DND-41 (cell line): ENCODE data around the gene RPL36AL.

Experiments used
- CTCF ChIP-seq: IDR thresholded peaks from 2 replicates; pipeline ENCODE4 v1.5.1; 2012; ENCODE audit warnings: borderline replicate concordance, low read length, moderate library complexity, mild to moderate bottlenecking; ENCODE audit not compliant: poor library complexity, severe bottlenecking; ENCODE audit errors: extremely low read depth
- EZH2 ChIP-seq: IDR thresholded peaks from 3 replicates; pipeline ENCODE4 v1.6.1; 2012; ENCODE audit warnings: borderline replicate concordance, low read depth, mild to moderate bottlenecking, moderate library complexity, low read length, inconsistent platforms; ENCODE audit not compliant: severe bottlenecking

DNA sequence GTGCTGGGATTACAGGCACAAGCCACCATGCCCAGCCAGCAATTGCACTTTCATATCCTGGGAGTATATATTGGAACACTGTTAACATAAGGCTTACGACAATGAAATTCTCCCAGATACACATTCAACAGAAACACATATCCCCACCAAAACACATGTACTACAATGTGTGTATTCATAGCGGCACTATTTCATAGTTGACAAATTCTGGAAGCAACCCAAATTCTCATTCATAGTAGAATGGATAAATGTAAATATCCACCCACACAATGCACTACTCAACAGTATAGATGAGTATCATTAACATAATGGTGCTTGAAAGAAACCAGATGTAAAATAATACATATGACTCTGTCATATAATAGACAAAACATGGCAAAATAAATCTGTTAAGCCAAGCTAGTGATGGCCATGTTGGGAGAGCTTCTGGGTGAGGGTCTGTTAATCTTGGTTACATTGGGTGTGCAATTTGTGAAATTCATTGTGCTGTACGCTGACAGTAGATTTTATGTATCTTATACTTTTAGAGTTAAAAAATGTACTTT is 17.2 kb upstream of the RPL36AL start:
- no peak for TF ChIP-seq EZH2
- no peak for TF ChIP-seq CTCF
